PC-9 (cell line): Measurements from ENCODE around the gene ADAM19. TPM values are rescaled to one million over a fixed set of nuclear protein-coding genes. Genes with fewer than 3 reads are reported as not detected.
"Not testable (repeated sequence)": the region's sequence is repeated elsewhere in the genome, so short reads cannot be mapped to it uniquely, and the experiment has no call there.

Experiments used
- BruUV-seq: library from RNA; stranded (reverse); fragments of 400-500 nt; replicated peaks from 2 replicates; lab custom pipeline; 2021; lab: Mats Ljungman, UMichigan
- CTCF ChIA-PET: fragments of 300-600 bp; sonication (Branson Sonifier 250); formaldehyde crosslinking; loops from one replicate; lab custom pipeline; 2022; ENCODE audit warnings: antibody characterized with exemption; lab: Charles Lee
- POLR2A ChIA-PET: fragments of 300-600 bp; sonication (Branson Sonifier 250); formaldehyde crosslinking; loops from one replicate; lab custom pipeline; 2022; ENCODE audit warnings: antibody characterized with exemption; ENCODE audit not compliant: unreplicated experiment; lab: Charles Lee
- DNase-seq, 2 experiments: peaks; one replicate each; pipeline versions ENCODE4 v3.0.0 to v3.0.0-alpha.2; 2015 to 2022; ENCODE audit warnings: mixed read lengths in 1 of 2
- H2AFZ ChIP-seq: fragments of 200-600 bp; sonication (generic); 2 replicates; pipeline ENCODE4 v1.8.1; 2017; ENCODE audit warnings: antibody characterized with exemption
- H3F3A ChIP-seq: fragments of 200-600 bp; sonication (generic); 2 replicates; pipeline ENCODE4 v1.8.1; 2017; ENCODE audit warnings: antibody characterized with exemption, mild to moderate bottlenecking, low read depth; ENCODE audit not compliant: insufficient read depth
- H3K27ac ChIP-seq: fragments of 200-600 bp; sonication (generic); 2 replicates; pipeline ENCODE4 v1.6.1; 2016; ENCODE audit warnings: mixed run types
- H3K27me3 ChIP-seq: fragments of 200-600 bp; sonication (generic); 2 replicates; pipeline ENCODE4 v1.6.1; 2016; ENCODE audit warnings: low read depth, mixed run types; ENCODE audit not compliant: insufficient read depth
- H3K36me3 ChIP-seq: fragments of 200-600 bp; sonication (generic); 2 replicates; pipeline ENCODE4 v1.6.1; 2016; ENCODE audit warnings: low read depth, mixed run types
- H3K4me1 ChIP-seq: fragments of 200-600 bp; sonication (generic); replicated peaks from 2 replicates; pipeline ENCODE4 v1.6.1; 2016; ENCODE audit warnings: mixed run types; ENCODE audit not compliant: insufficient read depth
- H3K4me2 ChIP-seq: fragments of 200-600 bp; sonication (generic); 2 replicates; pipeline ENCODE4 v1.6.1; 2017; ENCODE audit warnings: mixed run types
- H3K4me3 ChIP-seq: fragments of 200-600 bp; sonication (generic); 2 replicates; pipeline ENCODE4 v1.6.1; 2016; ENCODE audit warnings: mixed run types
- H3K79me2 ChIP-seq: fragments of 200-600 bp; sonication (generic); 2 replicates; pipeline ENCODE4 v1.6.1; 2017; ENCODE audit warnings: low read depth, mixed run types
- H3K9me2 ChIP-seq: fragments of 200-600 bp; sonication (generic); 2 replicates; pipeline ENCODE4 v1.8.1; 2017; ENCODE audit warnings: mild to moderate bottlenecking; ENCODE audit not compliant: insufficient read depth
- H3K9me3 ChIP-seq: fragments of 200-600 bp; sonication (generic); 2 replicates; pipeline ENCODE4 v1.8.1; 2016; ENCODE audit warnings: low read depth; ENCODE audit not compliant: insufficient read depth
- H4K20me1 ChIP-seq: fragments of 200-600 bp; sonication (generic); 2 replicates; pipeline ENCODE4 v1.8.1; 2017; ENCODE audit not compliant: insufficient read depth
- EZH2 ChIP-seq: fragments of 200-600 bp; sonication (generic); IDR thresholded peaks from 2 replicates; pipeline ENCODE4 v1.8.0; 2017; ENCODE audit warnings: antibody characterized with exemption, low read depth
- intact Hi-C: fragments of 100-400 bp; cut with micrococcal nuclease; formaldehyde crosslinking; loops from one replicate; pipeline ENCODE4 v1.10.0; 2022; ENCODE audit not compliant: unreplicated experiment
- total RNA-seq: library from RNA; stranded (reverse); gene quantifications from 2 replicates; pipeline ENCODE4 v1.2.3, GENCODE V29; 2021
- TF ChIP-seq, protein P1 (sequence below): fragments of 200-600 bp; sonication (generic); conservative IDR thresholded peaks from 2 replicates; pipeline ENCODE4 v1.6.1; 2017; ENCODE audit warnings: mixed run types, antibody characterized with exemption, mild to moderate bottlenecking, moderate library complexity

The ADAM19 gene
- total RNA-seq, 1 experiment from 2014 or later: 7.6 TPM

DNA sequence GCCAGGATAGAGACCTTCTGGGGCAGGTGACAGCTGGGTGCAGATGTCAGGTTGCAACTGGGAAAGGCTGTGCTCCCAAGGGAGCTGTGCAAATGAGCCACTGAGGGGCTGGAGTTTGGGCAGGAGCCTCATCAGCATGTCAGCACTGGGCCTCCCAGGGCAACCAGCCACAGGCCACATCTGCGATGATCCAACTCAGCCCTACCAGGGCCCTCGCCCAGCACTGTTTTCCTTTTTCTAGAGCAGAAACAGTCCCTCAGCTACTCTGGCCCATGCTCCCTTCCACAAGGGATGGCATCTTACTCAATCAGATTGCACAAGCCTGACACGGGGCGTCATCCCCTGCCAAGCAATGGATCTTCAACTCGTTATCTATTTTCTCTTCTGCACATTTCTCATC is 90.8 kb downstream of the ADAM19 start:
- ChIA-PET POLR2A (no interaction called here), CTCF (no interaction called here)
- H3K27me3 ChIP-seq: no peaks in the 10 kb centered on the region
- peaks cover 8% of the 10 kb centered on the region for H3K4me1 ChIP-seq
- H2AFZ ChIP-seq: no peak overlapping the region
- H3K36me3 ChIP-seq: peaks cover 8% of the 10 kb centered on the region; the same call in 1 of the 2 replicates
- no peak for DNase-seq
- H4K20me1 ChIP-seq: no peaks in the 10 kb centered on the region
- BruUV-seq: no TSS peak
- TF ChIP-seq, protein P1, sequence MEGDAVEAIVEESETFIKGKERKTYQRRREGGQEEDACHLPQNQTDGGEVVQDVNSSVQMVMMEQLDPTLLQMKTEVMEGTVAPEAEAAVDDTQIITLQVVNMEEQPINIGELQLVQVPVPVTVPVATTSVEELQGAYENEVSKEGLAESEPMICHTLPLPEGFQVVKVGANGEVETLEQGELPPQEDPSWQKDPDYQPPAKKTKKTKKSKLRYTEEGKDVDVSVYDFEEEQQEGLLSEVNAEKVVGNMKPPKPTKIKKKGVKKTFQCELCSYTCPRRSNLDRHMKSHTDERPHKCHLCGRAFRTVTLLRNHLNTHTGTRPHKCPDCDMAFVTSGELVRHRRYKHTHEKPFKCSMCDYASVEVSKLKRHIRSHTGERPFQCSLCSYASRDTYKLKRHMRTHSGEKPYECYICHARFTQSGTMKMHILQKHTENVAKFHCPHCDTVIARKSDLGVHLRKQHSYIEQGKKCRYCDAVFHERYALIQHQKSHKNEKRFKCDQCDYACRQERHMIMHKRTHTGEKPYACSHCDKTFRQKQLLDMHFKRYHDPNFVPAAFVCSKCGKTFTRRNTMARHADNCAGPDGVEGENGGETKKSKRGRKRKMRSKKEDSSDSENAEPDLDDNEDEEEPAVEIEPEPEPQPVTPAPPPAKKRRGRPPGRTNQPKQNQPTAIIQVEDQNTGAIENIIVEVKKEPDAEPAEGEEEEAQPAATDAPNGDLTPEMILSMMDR: no peak
- no peak for TF ChIP-seq EZH2
- intact Hi-C loops: no loop called here
- H3K9me3 ChIP-seq: no peaks in the 10 kb centered on the region
- H3K27ac ChIP-seq: no peak overlapping the region
- H3K4me3 ChIP-seq: no peak overlapping the region
- H3K79me2 ChIP-seq: no peaks in the 10 kb centered on the region
- peaks cover 5% of the 10 kb centered on the region; the same call in 1 of the 2 replicates for H3F3A ChIP-seq
- no peaks in the 10 kb centered on the region for H3K9me2 ChIP-seq
- no peak overlapping the region for H3K4me2 ChIP-seq

DNA sequence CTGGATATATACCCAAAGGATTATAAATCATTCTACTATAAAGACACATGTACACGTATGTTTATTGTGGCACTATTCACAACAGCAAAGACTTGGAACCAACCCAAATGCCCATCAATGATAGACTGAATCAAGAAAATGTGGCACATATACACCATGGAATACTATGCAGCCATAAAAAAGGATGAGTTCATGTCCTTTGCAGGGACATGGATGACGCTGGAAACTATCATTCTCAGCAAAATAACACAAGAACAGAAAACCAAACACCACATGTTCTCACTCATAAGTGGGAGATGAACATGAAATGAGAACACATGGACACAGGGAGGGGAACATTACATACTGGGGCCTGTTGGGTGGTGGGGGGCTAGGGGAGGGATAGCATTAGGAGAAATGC is 92.9 kb downstream of the ADAM19 start:
- BruUV-seq, CTCF ChIA-PET, H3K9me3 ChIP-seq, H3K9me2 ChIP-seq, H3K4me3 ChIP-seq, H3K27ac ChIP-seq, H3K4me2 ChIP-seq, H3K36me3 ChIP-seq, POLR2A ChIA-PET, intact Hi-C loops, H3K27me3 ChIP-seq, H2AFZ ChIP-seq, H3K79me2 ChIP-seq, H4K20me1 ChIP-seq, DNase-seq: not testable (repeated sequence)
- Histone ChIP-seq H3F3A (peaks cover 22% of the 10 kb centered on the region; the same call in 1 of the 2 replicates), H3K4me1 (peaks cover 26% of the 10 kb centered on the region)

DNA sequence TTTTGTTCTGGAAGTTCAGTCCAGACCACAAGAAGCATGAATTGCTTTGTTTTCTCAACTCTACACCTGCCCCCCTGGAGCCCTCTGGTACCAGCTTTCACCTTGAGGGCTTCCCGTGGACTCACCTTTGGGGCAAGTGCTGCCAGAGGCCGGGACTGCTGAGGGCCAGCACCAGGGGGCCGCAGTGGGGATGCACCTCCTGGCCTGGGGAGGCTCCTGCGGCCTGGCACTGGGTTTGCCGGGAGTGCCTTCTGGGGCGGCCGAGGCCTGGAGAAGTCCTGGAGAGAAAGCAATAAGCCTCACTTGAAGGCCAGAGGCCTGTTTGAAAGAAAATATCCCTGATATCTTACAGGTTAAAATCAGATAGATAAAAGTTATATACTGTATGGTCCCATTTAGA is 93.9 kb downstream of the ADAM19 start:
- no peak overlapping the region for H3K27ac ChIP-seq
- no peak overlapping the region for H3K4me2 ChIP-seq
- H3K36me3 ChIP-seq: peaks cover 8% of the 10 kb centered on the region; the same call in 1 of the 2 replicates
- POLR2A ChIA-PET: no interaction called here
- H4K20me1 ChIP-seq: no peaks in the 10 kb centered on the region
- no peak for DNase-seq
- H3K79me2 ChIP-seq: no peaks in the 10 kb centered on the region
- no peak overlapping the region for H2AFZ ChIP-seq
- BruUV-seq: no TSS peak
- H3K9me2 ChIP-seq: no peaks in the 10 kb centered on the region
- no peak overlapping the region for H3K4me3 ChIP-seq
- CTCF ChIA-PET: no interaction called here
- TF ChIP-seq EZH2: no peak
- no peaks in the 10 kb centered on the region for H3K9me3 ChIP-seq
- peaks cover 22% of the 10 kb centered on the region; the same call in 1 of the 2 replicates for H3F3A ChIP-seq
- H3K27me3 ChIP-seq: no peaks in the 10 kb centered on the region
- peaks cover 26% of the 10 kb centered on the region for H3K4me1 ChIP-seq
- intact Hi-C loops: no loop called here

DNA sequence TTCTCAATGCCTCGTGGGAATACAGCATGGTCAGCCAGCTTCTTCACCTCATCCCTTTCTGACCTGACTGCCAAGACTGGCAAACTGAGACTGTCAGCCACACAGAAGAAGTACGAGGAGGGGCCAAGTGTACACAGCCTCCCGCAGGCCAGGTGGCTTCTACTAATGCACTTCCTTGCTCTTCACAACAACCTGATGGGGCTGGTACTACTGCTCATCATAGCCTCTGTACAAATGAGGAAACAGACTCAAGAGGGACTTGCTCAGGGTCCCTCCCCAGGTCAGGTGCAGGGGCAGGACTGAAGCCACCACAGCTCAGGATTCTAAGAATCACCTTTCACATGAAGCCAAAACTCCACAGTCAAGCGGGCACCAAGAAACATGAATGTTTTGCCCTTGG is 94.3 kb downstream of the ADAM19 start:
- H3K27ac ChIP-seq: no peak overlapping the region
- POLR2A ChIA-PET: no interaction called here
- BruUV-seq: no TSS peak
- H3F3A ChIP-seq: peaks cover 22% of the 10 kb centered on the region; the same call in 1 of the 2 replicates
- H2AFZ ChIP-seq: no peak overlapping the region
- no peaks in the 10 kb centered on the region for H3K79me2 ChIP-seq
- no peak for DNase-seq
- no peak overlapping the region for H3K4me3 ChIP-seq
- H3K4me2 ChIP-seq: no peak overlapping the region
- H4K20me1 ChIP-seq: no peaks in the 10 kb centered on the region
- TF ChIP-seq EZH2: no peak
- TF ChIP-seq, protein P1: no peak
- CTCF ChIA-PET: no interaction called here
- no peaks in the 10 kb centered on the region for H3K9me2 ChIP-seq
- H3K27me3 ChIP-seq: no peaks in the 10 kb centered on the region
- H3K36me3 ChIP-seq: peaks cover 8% of the 10 kb centered on the region; the same call in 1 of the 2 replicates
- peaks cover 26% of the 10 kb centered on the region for H3K4me1 ChIP-seq
- intact Hi-C loops: no loop called here
- no peaks in the 10 kb centered on the region for H3K9me3 ChIP-seq
